ENCODE results near the gene RHOBTB3. TPM values are rescaled to one million over a fixed set of nuclear protein-coding genes. Genes with fewer than 3 reads are reported as not detected.

Gene RHOBTB3
- polyA plus RNA-seq, 2 of the 4 experiments (the other 2 are of a cell fraction): 9.1 to 28.6 TPM

DNA sequence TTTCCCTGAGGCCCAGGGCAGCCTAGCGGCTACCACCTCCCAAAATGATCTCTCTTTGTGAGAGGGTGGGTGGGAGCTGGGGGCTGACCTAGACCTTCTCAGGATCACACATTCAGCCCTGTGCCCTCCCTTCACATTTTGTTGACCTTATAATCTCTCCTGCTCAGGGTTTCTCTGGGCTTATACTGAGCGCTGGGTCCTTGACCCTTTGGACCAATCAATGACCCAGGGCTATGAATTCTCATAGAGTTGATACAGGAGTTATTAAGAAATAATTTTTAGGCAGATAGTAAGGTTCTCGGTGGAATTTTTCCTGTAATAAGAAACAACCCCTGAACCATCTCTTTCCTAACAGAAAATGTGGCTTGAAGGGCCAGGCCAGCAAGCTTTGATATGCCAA lies 69.4 kb downstream of the RHOBTB3 start:
- peaks cover 57% of the 10 kb centered on the region for H3K4me1 ChIP-seq
- CTCF ChIA-PET: interaction anchor here (1.0 to 3.1 kb wide), 4 partner anchors 20 to 46 kb away, joined by 3 to 12 read pairs (median 4); no protein-coding TSS in a partner anchor
- peak overlapping the region; percentile 51 to 73; a peak in 5 of 6 replicates for H3K27ac ChIP-seq
- POLR2A ChIA-PET: no interaction called here
- no peak overlapping the region for H3K4me3 ChIP-seq
- DNase-seq (ENCODE audit: low read depth in 1 of 2, low spot score in 1 of 2) (no peak), ATAC-seq (no peak), FAIRE-seq (no peak)
- no peak overlapping the region for H3K4me2 ChIP-seq
- TF ChIP-seq, protein P1, sequence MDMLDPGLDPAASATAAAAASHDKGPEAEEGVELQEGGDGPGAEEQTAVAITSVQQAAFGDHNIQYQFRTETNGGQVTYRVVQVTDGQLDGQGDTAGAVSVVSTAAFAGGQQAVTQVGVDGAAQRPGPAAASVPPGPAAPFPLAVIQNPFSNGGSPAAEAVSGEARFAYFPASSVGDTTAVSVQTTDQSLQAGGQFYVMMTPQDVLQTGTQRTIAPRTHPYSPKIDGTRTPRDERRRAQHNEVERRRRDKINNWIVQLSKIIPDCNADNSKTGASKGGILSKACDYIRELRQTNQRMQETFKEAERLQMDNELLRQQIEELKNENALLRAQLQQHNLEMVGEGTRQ (IDR thresholded peaks at IDR 0.05): no peak
- TF ChIP-seq, protein P2, sequence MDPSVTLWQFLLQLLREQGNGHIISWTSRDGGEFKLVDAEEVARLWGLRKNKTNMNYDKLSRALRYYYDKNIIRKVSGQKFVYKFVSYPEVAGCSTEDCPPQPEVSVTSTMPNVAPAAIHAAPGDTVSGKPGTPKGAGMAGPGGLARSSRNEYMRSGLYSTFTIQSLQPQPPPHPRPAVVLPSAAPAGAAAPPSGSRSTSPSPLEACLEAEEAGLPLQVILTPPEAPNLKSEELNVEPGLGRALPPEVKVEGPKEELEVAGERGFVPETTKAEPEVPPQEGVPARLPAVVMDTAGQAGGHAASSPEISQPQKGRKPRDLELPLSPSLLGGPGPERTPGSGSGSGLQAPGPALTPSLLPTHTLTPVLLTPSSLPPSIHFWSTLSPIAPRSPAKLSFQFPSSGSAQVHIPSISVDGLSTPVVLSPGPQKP (IDR thresholded peaks at IDR 0.05; ENCODE audit: low read depth, low read length): no peak
- no peak for TF ChIP-seq MYC (IDR thresholded peaks at IDR 0.05; ENCODE audit: borderline replicate concordance, low read length)
- no peak for TF ChIP-seq CEBPB (IDR thresholded peaks at IDR 0.05)
- TF ChIP-seq, protein P3, sequence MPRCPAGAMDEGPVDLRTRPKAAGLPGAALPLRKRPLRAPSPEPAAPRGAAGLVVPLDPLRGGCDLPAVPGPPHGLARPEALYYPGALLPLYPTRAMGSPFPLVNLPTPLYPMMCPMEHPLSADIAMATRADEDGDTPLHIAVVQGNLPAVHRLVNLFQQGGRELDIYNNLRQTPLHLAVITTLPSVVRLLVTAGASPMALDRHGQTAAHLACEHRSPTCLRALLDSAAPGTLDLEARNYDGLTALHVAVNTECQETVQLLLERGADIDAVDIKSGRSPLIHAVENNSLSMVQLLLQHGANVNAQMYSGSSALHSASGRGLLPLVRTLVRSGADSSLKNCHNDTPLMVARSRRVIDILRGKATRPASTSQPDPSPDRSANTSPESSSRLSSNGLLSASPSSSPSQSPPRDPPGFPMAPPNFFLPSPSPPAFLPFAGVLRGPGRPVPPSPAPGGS (IDR thresholded peaks at IDR 0.05): no peak
- TF ChIP-seq, protein P4, sequence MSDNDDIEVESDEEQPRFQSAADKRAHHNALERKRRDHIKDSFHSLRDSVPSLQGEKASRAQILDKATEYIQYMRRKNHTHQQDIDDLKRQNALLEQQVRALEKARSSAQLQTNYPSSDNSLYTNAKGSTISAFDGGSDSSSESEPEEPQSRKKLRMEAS (IDR thresholded peaks at IDR 0.05): no peak
- no peak for TF ChIP-seq ZSCAN20 (CRISPR knock-in tag; IDR thresholded peaks at IDR 0.05)
- TF ChIP-seq, protein P5, sequence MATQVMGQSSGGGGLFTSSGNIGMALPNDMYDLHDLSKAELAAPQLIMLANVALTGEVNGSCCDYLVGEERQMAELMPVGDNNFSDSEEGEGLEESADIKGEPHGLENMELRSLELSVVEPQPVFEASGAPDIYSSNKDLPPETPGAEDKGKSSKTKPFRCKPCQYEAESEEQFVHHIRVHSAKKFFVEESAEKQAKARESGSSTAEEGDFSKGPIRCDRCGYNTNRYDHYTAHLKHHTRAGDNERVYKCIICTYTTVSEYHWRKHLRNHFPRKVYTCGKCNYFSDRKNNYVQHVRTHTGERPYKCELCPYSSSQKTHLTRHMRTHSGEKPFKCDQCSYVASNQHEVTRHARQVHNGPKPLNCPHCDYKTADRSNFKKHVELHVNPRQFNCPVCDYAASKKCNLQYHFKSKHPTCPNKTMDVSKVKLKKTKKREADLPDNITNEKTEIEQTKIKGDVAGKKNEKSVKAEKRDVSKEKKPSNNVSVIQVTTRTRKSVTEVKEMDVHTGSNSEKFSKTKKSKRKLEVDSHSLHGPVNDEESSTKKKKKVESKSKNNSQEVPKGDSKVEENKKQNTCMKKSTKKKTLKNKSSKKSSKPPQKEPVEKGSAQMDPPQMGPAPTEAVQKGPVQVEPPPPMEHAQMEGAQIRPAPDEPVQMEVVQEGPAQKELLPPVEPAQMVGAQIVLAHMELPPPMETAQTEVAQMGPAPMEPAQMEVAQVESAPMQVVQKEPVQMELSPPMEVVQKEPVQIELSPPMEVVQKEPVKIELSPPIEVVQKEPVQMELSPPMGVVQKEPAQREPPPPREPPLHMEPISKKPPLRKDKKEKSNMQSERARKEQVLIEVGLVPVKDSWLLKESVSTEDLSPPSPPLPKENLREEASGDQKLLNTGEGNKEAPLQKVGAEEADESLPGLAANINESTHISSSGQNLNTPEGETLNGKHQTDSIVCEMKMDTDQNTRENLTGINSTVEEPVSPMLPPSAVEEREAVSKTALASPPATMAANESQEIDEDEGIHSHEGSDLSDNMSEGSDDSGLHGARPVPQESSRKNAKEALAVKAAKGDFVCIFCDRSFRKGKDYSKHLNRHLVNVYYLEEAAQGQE (IDR thresholded peaks at IDR 0.05): no peak
- TF ChIP-seq POLR2A (IDR thresholded peaks at IDR 0.05; ENCODE audit: low read length): no peak
- TF ChIP-seq RNF2 (IDR thresholded peaks at IDR 0.05; ENCODE audit: borderline replicate concordance, low read depth): no peak
- TF ChIP-seq, protein P6, sequence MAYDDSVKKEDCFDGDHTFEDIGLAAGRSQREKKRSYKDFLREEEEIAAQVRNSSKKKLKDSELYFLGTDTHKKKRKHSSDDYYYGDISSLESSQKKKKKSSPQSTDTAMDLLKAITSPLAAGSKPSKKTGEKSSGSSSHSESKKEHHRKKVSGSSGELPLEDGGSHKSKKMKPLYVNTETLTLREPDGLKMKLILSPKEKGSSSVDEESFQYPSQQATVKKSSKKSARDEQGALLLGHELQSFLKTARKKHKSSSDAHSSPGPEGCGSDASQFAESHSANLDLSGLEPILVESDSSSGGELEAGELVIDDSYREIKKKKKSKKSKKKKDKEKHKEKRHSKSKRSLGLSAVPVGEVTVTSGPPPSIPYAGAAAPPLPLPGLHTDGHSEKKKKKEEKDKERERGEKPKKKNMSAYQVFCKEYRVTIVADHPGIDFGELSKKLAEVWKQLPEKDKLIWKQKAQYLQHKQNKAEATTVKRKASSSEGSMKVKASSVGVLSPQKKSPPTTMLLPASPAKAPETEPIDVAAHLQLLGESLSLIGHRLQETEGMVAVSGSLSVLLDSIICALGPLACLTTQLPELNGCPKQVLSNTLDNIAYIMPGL (CRISPR knock-in tag; IDR thresholded peaks at IDR 0.05; ENCODE audit: borderline replicate concordance): no peak
- TF ChIP-seq HEYL (CRISPR knock-in tag; IDR thresholded peaks at IDR 0.05): no peak
- TF ChIP-seq EP300 (IDR thresholded peaks at IDR 0.05): no peak
- WGBS (ENCODE audit: missing lambda C conversion rate): 91% methylated on average over 3 of the region's 3 CpGs
- peaks cover 6% of the 10 kb centered on the region for H3K9me3 ChIP-seq

DNA sequence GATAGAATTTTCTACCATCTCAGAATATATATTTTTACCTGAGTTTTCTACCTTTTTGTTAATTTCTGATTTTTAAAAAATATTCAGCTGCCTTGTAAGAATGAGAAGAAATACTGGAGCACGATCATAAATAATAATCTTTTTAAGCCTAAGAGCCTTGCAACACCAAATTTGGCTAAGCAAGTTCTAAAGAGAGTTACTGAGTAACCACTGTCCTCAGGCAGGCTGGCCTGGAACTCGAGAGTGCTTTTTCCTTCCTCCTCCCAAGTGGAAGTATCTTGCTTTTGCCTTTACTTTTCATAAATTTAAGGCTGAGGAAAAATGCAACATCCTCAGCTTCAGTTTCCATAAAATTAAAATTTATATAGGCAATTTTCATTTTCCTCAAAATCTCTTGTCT lies 70.4 kb downstream of the RHOBTB3 start:
- CTCF ChIA-PET: interaction anchor here (2.0 to 3.1 kb wide), 3 partner anchors 21 to 46 kb away, joined by 4 to 12 read pairs (median 8); no protein-coding TSS in a partner anchor
- peaks cover 57% of the 10 kb centered on the region for H3K4me1 ChIP-seq
- peak overlapping the region; percentile 73 to 82 for H3K27ac ChIP-seq
- no peak for ATAC-seq
- WGBS (ENCODE audit: missing lambda C conversion rate): 18% methylated on average over 2 of the region's 2 CpGs
- peaks cover 6% of the 10 kb centered on the region for H3K9me3 ChIP-seq
- POLR2A ChIA-PET: no interaction called here
- H3K4me3 ChIP-seq: no peak overlapping the region
- no peak for DNase-seq (ENCODE audit: low read depth in 1 of 2, low spot score in 1 of 2)
- no peak for FAIRE-seq
- H3K4me2 ChIP-seq: peak overlapping the region; percentile 38
- TF ChIP-seq MAFK (IDR thresholded peaks at IDR 0.05; ENCODE audit: partially characterized antibody) (no peak), BHLHE40 (IDR thresholded peaks at IDR 0.05; ENCODE audit: low read depth, low read length) (no peak), FOSL2 (IDR thresholded peaks at IDR 0.05) (no peak), FOSL2 (CRISPR knock-in tag; IDR thresholded peaks at IDR 0.05) (no peak), CHD2 (IDR thresholded peaks at IDR 0.05; ENCODE audit: low read length, partially characterized antibody) (no peak), RAD21 (conservative IDR thresholded peaks at IDR 0.05 in 1 of 2, IDR thresholded peaks at IDR 0.05 in 1 of 2) (no peak), PHF8 (IDR thresholded peaks at IDR 0.05; ENCODE audit: borderline replicate concordance, low read depth) (no peak), HOXB13 (CRISPR knock-in tag; IDR thresholded peaks at IDR 0.05; ENCODE audit: low read depth) (no peak), CHD4 (IDR thresholded peaks at IDR 0.05; ENCODE audit: borderline replicate concordance) (no peak), FOXS1 (CRISPR knock-in tag; IDR thresholded peaks at IDR 0.05) (no peak), ZSCAN20 (CRISPR knock-in tag; IDR thresholded peaks at IDR 0.05) (no peak), MYC (IDR thresholded peaks at IDR 0.05; ENCODE audit: borderline replicate concordance, low read length) (no peak), KDM5A (IDR thresholded peaks at IDR 0.05) (no peak)
- TF ChIP-seq, protein P5 (IDR thresholded peaks at IDR 0.05): no peak

All from A549 (cell line).